Natural killer cell (primary cell): ENCODE measurements around the gene BAHD1. TPM values are rescaled to one million over a fixed set of nuclear protein-coding genes. Genes with fewer than 3 reads are reported as not detected.

ENCODE experiments used
- ATAC-seq, 3 donors: fragments of 150-1000 bp in 2 of 3; fragments of 200-7000 bp in 1 of 3; cut with Tn5 transposase; 1 replicate in 1 of 3; 2 replicates in 2 of 3; pipeline ENCODE4 v1.10.0; 2021; ENCODE audit warnings: mild to moderate bottlenecking in 2 of 3, moderate library complexity in 2 of 3
- DNase-seq, 2 donors: peaks; one replicate each; pipeline versions ENCODE4 v3.0.0 to v3.0.0-alpha.2; 2013 to 2021; ENCODE audit warnings: mixed read lengths in 1 of 2
- H3K27ac ChIP-seq: one replicate; pipeline ENCODE4 v1.5.1; 2013; ENCODE audit warnings: mild to moderate bottlenecking, low read length
- H3K27me3 ChIP-seq: one replicate; pipeline ENCODE4 v1.6.1; 2013; ENCODE audit warnings: low read length; ENCODE audit not compliant: control insufficient read depth, insufficient read depth
- H3K36me3 ChIP-seq: one replicate; pipeline ENCODE4 v1.6.1; 2013; ENCODE audit warnings: low read length; ENCODE audit not compliant: control insufficient read depth, insufficient read depth
- H3K4me1 ChIP-seq: one replicate; pipeline ENCODE4 v1.6.1; 2013; ENCODE audit warnings: low read length; ENCODE audit not compliant: control insufficient read depth, insufficient read depth
- H3K4me3 ChIP-seq: one replicate; pipeline ENCODE4 v1.5.1; 2013; ENCODE audit warnings: low read length
- H3K9me3 ChIP-seq: one replicate; pipeline ENCODE4 v1.6.1; 2013; ENCODE audit warnings: low read length; ENCODE audit not compliant: control insufficient read depth, insufficient read depth
- H3K27ac Mint-ChIP-seq, 2 donors: one replicate each; pipeline ENCODE4 v1.8.0; 2022; ENCODE audit warnings: mild to moderate bottlenecking in 2 of 2, mixed read lengths in 2 of 2, moderate library complexity in 1 of 2
- H3K27me3 Mint-ChIP-seq, 2 donors: one replicate each; pipeline ENCODE4 v1.8.0; 2022; ENCODE audit warnings: low read depth in 2 of 2, mixed read lengths in 2 of 2
- H3K36me3 Mint-ChIP-seq: one replicate; pipeline ENCODE4 v1.8.0; 2022; ENCODE audit warnings: mixed read lengths
- H3K4me1 Mint-ChIP-seq, 2 donors: one replicate each; pipeline ENCODE4 v1.8.0; 2022; ENCODE audit warnings: mixed read lengths in 2 of 2
- H3K4me3 Mint-ChIP-seq: one replicate; pipeline ENCODE4 v1.8.0; 2022; ENCODE audit warnings: mild to moderate bottlenecking, moderate library complexity, mixed read lengths
- H3K9me3 Mint-ChIP-seq, 2 donors: one replicate each; pipeline ENCODE4 v1.8.0; 2022; ENCODE audit warnings: mixed read lengths in 2 of 2
- WGBS: methylation state at CpG from one replicate; pipeline ENCODE4 v1.1.7; 2013; ENCODE audit warnings: missing lambda C conversion rate; ENCODE audit not compliant: insufficient coverage; 5-methylcytosine and 5-hydroxymethylcytosine counted together
- intact Hi-C: fragments of 100-400 bp; cut with micrococcal nuclease; formaldehyde crosslinking; loops from one replicate; pipeline ENCODE4 v1.14.2; 2022
- total RNA-seq, 4 donors: library from RNA; stranded (reverse); fragments of 120-200 nt in 1 of 4; gene quantifications; one replicate each; pipeline versions ENCODE4 v1.2.3 to v1.2.4, GENCODE V29; 2013 to 2022
- TF ChIP-seq, protein P1 (sequence below): fragments of 200-600 bp; IDR thresholded peaks from one replicate; pipeline ENCODE4 v1.8.0; 2022; ENCODE audit warnings: antibody characterized with exemption

Gene BAHD1
- total RNA-seq, 3 donors from 2014 or later (not counting 1 experiment from before 2014, with no cell fraction given) = 29.4 to 48.9 (median 41.8) TPM

DNA sequence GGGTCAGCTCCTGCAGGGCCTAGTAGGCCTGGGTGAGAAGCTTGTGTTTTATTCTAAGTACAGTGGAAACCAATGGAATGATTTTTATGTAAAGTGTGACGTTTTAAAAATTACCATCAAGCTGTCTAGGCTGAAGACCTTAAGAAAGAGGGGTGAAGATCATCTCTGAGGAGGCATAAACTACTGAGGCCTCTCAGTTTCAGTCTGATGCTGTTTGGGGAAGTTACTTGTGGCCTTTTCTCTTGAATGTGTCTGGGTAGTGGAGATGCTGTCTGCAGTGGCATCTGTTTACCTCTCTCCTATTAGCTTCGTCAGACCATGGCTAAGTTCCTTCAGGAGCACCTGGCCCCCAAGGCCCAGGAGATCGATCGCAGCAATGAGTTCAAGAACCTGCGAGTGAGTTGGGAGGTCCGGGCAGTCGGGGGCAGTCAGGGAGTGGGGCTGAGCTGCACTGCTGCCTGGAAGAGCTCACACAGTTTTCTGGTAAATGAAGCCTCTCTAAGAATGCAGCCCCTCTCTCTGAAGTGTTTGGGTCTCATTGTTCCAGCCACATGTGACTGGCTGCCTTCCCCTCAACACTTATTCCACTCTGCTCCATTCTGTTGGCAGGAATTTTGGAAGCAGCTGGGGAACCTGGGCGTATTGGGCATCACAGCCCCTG lies 33.3 kb upstream of the BAHD1 start:
- peak overlapping the region; percentile 47 for H3K4me3 Mint-ChIP-seq
- no peak overlapping the region for H3K27ac Mint-ChIP-seq
- no peaks in the 10 kb centered on the region for H3K9me3 Mint-ChIP-seq
- no peaks in the 10 kb centered on the region for H3K27me3 ChIP-seq
- H3K36me3 ChIP-seq = peaks cover 31% of the 10 kb centered on the region
- intact Hi-C loops = no loop called here
- H3K36me3 Mint-ChIP-seq = peaks cover 19% of the 10 kb centered on the region
- peaks cover 20% of the 10 kb centered on the region for H3K4me1 ChIP-seq
- peaks cover 27 to 34% of the 10 kb centered on the region in 2 donors for H3K4me1 Mint-ChIP-seq
- 83% methylated on average over 8 of the region's 8 CpGs for WGBS
- no peak overlapping the region for H3K4me3 ChIP-seq
- DNase-seq (no peak), ATAC-seq (no peak)
- H3K27ac ChIP-seq = no peak overlapping the region
- no peaks in the 10 kb centered on the region for H3K9me3 ChIP-seq
- TF ChIP-seq, protein P1, sequence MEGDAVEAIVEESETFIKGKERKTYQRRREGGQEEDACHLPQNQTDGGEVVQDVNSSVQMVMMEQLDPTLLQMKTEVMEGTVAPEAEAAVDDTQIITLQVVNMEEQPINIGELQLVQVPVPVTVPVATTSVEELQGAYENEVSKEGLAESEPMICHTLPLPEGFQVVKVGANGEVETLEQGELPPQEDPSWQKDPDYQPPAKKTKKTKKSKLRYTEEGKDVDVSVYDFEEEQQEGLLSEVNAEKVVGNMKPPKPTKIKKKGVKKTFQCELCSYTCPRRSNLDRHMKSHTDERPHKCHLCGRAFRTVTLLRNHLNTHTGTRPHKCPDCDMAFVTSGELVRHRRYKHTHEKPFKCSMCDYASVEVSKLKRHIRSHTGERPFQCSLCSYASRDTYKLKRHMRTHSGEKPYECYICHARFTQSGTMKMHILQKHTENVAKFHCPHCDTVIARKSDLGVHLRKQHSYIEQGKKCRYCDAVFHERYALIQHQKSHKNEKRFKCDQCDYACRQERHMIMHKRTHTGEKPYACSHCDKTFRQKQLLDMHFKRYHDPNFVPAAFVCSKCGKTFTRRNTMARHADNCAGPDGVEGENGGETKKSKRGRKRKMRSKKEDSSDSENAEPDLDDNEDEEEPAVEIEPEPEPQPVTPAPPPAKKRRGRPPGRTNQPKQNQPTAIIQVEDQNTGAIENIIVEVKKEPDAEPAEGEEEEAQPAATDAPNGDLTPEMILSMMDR = no peak
- H3K27me3 Mint-ChIP-seq = no peaks in the 10 kb centered on the region

DNA sequence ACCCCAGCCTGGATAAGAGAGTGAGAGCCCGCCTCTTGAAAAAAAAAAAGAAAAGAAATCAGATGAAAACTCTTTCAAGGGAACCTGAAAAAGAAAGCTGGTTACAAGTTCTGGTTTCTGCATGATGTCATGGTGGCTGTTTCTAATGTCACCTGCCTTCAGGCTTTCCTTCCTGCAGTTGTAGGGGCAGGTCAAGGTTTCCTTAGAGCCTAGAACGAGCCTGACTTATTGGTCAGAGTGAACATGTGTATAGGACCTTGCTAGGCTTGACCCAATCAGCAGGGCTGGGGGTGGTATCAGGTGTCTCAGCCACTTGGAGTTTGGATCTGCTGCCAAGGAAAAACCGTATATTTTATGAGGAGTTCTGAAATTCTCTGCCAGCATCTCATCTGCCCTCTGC lies 31.4 kb upstream of the BAHD1 start:
- H3K9me3 Mint-ChIP-seq = no peaks in the 10 kb centered on the region
- H3K36me3 ChIP-seq = peaks cover 46% of the 10 kb centered on the region
- H3K9me3 ChIP-seq = no peaks in the 10 kb centered on the region
- WGBS = 81% methylated on average over 3 of the region's 3 CpGs
- ATAC-seq = no peak
- no peaks in the 10 kb centered on the region for H3K27me3 Mint-ChIP-seq
- no peak for DNase-seq
- H3K4me1 ChIP-seq = peaks cover 20% of the 10 kb centered on the region
- TF ChIP-seq, protein P1 = no peak
- peaks cover 27 to 34% of the 10 kb centered on the region in 2 donors for H3K4me1 Mint-ChIP-seq
- H3K4me3 ChIP-seq = no peak overlapping the region
- peaks cover 19% of the 10 kb centered on the region for H3K36me3 Mint-ChIP-seq
- H3K27ac ChIP-seq = no peak overlapping the region
- intact Hi-C loops = no loop called here
- H3K27ac Mint-ChIP-seq = no peak overlapping the region
- no peaks in the 10 kb centered on the region for H3K27me3 ChIP-seq
- H3K4me3 Mint-ChIP-seq = no peak overlapping the region

DNA sequence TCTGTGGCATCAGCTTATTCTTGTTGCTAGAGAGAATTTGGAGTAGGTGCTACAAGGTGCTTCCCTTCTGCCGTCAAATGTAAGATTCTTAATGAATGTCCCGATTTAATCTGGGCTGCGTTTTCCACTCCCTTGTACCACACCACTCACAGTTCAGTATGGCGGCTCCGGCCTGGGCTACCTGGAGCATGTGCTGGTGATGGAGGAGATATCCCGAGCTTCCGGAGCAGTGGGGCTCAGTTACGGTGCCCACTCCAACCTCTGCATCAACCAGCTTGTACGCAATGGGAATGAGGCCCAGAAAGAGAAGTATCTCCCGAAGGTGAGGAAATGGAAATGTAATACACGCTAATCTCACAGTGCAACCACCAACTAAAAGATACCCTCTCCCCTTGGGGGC lies 30.3 kb upstream of the BAHD1 start:
- WGBS = 95% methylated on average over 4 of the region's 11 CpGs
- Histone ChIP-seq H3K36me3 (peaks cover 57% of the 10 kb centered on the region), H3K4me1 (peaks cover 14% of the 10 kb centered on the region), H3K4me3 (no peak overlapping the region), H3K9me3 (no peaks in the 10 kb centered on the region), H3K27me3 (no peaks in the 10 kb centered on the region), H3K27ac (no peak overlapping the region)
- no peak for DNase-seq
- no peak overlapping the region for H3K27ac Mint-ChIP-seq
- H3K4me3 Mint-ChIP-seq = no peak overlapping the region
- H3K4me1 Mint-ChIP-seq = peaks cover 20 to 28% of the 10 kb centered on the region in 2 donors
- TF ChIP-seq, protein P1 = no peak
- ATAC-seq = no peak
- intact Hi-C loops = no loop called here
- no peaks in the 10 kb centered on the region for H3K27me3 Mint-ChIP-seq
- no peaks in the 10 kb centered on the region for H3K9me3 Mint-ChIP-seq
- peaks cover 19% of the 10 kb centered on the region for H3K36me3 Mint-ChIP-seq
